ENCODE results near the gene RPS17. TPM values are rescaled to one million over a fixed set of nuclear protein-coding genes. Genes with fewer than 3 reads are reported as not detected.
A peak's percentile ranks its signal among the peaks of the same experiment; 100 is the strongest.

The RPS17 gene
- total RNA-seq: 100 to 1,000 TPM; 503 to 807 (median 550) TPM
- long read RNA-seq, transcript RPS17-210 (5 exons, 488 nt): major isoform, 369 of 369 reads
- long read RNA-seq, partial matches to known transcripts: 0 of 369 reads
- long read RNA-seq, other reads (novel, unspliced or antisense): 0 of 369 reads

GRCh38 chr15:82540055-82540983, at the start of gene RPS17:
Gene RPS17, minus strand, starts transcription at chr15:82540457. Its CDS starts 29 bp downstream, at chr15:82540428.
- intact Hi-C loops (cut with DNase I): no loop called here
- WGBS (ENCODE audit: insufficient coverage, low coverage, low lambda C conversion rate, missing lambda C conversion rate): 0% methylated on average over 29 of the region's 81 CpGs
- ATAC-seq: peak; percentile 97 to 99 (median 98)

GRCh38 chr15:82587805-82588204, 47.5 kb upstream of the RPS17 start:
- peaks cover 0 to 8% of the 10 kb centered on the region in 2 donors for H3K27me3 ChIP-seq
- no peak for ATAC-seq
- WGBS (ENCODE audit: insufficient coverage, low coverage, low lambda C conversion rate, missing lambda C conversion rate): 37% methylated on average over 4 of the region's 4 CpGs

More at GRCh38 chr15:82540055-82540983, at the start of gene RPS17:
- Histone ChIP-seq H3K9me3 (no peaks in the 10 kb centered on the region), H3K4me3 (peak within 1 kb of the TSS; percentile 86 to 97 (median 96)), H3K36me3 (peaks cover 7 to 34% (median 24%) of the 10 kb centered on the region in 4 donors), H3K27ac (peak within 1 kb of the TSS; percentile 75 to 89 (median 76)), H3K27me3 (no peaks in the 10 kb centered on the region), H3K4me1 (peaks cover 0 to 21% (median 9%) of the 10 kb centered on the region in 4 donors)
- TF ChIP-seq POLR2A (IDR thresholded peaks at IDR 0.05): peak; percentile 90
- peak in 3 of 4 donors; percentile 100 for TF ChIP-seq CTCF (IDR thresholded peaks at IDR 0.05)
- peak; percentile 96 to 97 (median 96) for DNase-seq

GRCh38 chr15:82585072-82585471, 44.8 kb upstream of the RPS17 start:
- ATAC-seq: no peak
- H3K9me3 ChIP-seq: no peaks in the 10 kb centered on the region

More at GRCh38 chr15:82587805-82588204, 47.5 kb upstream of the RPS17 start:
- Histone ChIP-seq H3K4me1 (no peaks in the 10 kb centered on the region), H3K9me3 (no peaks in the 10 kb centered on the region), H3K4me3 (no peak overlapping the region), H3K36me3 (no peaks in the 10 kb centered on the region), H3K27ac (no peak overlapping the region)
- no peak for DNase-seq
- no peak for TF ChIP-seq CTCF (IDR thresholded peaks at IDR 0.05)
- TF ChIP-seq POLR2A (IDR thresholded peaks at IDR 0.05): no peak
- intact Hi-C loops (cut with DNase I): no loop called here

GRCh38 chr15:82580713-82581112, 40.5 kb upstream of the RPS17 start:
- no peaks in the 10 kb centered on the region for H3K4me1 ChIP-seq
- H3K27me3 ChIP-seq: no peaks in the 10 kb centered on the region
- no peaks in the 10 kb centered on the region for H3K36me3 ChIP-seq
- no peak for DNase-seq
- no peak for ATAC-seq
- no peak overlapping the region for H3K27ac ChIP-seq
- TF ChIP-seq CTCF (IDR thresholded peaks at IDR 0.05) (no peak), POLR2A (IDR thresholded peaks at IDR 0.05) (no peak)
- 67% methylated on average over 2 of the region's 2 CpGs for WGBS (ENCODE audit: insufficient coverage, low coverage, low lambda C conversion rate, missing lambda C conversion rate)
- H3K9me3 ChIP-seq: no peaks in the 10 kb centered on the region
- H3K4me3 ChIP-seq: no peak overlapping the region
- intact Hi-C loops (cut with DNase I): no loop called here

More at GRCh38 chr15:82585072-82585471, 44.8 kb upstream of the RPS17 start:
- WGBS (ENCODE audit: insufficient coverage, low coverage, low lambda C conversion rate, missing lambda C conversion rate): 45% methylated on average over 3 of the region's 3 CpGs
- Histone ChIP-seq H3K36me3 (no peaks in the 10 kb centered on the region), H3K27me3 (no peaks in the 10 kb centered on the region), H3K4me3 (no peak overlapping the region), H3K4me1 (no peaks in the 10 kb centered on the region), H3K27ac (no peak overlapping the region)
- no peak for DNase-seq
- no peak for TF ChIP-seq CTCF (IDR thresholded peaks at IDR 0.05)
- intact Hi-C loops (cut with DNase I): no loop called here
